NOMO-1 treated with dmso at 0.1 percent for 144 hours (cell line): ENCODE data around the gene CNNM1.

Experiments used
- DNase-seq: peaks from one replicate; lab custom pipeline; 2025; ENCODE audit not compliant: unreplicated experiment; lab: John Stamatoyannopoulos, UW

The CNNM1 gene

DNA sequence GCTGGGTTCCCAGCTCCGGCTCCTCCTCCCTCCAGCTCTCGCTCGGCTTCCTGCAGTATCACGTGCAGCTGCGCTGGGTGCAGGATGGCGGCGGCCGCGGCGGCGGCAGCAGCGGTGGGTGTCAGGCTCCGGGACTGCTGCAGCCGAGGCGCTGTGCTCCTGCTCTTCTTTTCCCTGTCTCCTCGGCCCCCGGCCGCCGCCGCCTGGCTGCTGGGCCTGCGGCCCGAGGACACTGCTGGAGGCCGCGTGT is at the start of gene CNNM1:
TSS of gene CNNM1 (plus strand) at position 53 of the 250 bp plus-strand sequence. CDS start at position 85, 32 bp downstream.
- DNase-seq, result no peak

DNA sequence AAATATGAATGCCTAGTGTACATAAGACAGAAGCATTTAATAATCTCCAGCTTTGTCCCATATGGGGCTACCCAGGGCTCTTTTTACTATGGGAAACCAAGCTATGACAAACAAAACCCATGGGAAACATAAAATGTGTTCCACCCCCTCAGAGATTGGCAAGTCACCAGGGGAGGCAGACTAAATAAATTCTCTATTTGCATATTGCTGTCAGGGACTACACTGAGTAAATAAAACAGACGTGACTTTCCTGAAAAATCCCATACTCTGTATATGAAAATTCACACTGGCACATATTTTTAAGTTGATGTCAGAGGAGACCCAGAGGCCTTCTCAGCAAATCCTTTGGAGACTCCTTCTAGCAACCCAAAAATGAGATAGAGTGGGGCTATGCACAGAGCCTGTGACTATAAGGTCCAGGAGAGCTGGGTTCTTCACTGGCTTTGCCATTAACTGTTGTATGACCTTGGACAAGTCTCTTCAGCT is 49.5 kb upstream of the CNNM1 start:
- no peak for DNase-seq

DNA sequence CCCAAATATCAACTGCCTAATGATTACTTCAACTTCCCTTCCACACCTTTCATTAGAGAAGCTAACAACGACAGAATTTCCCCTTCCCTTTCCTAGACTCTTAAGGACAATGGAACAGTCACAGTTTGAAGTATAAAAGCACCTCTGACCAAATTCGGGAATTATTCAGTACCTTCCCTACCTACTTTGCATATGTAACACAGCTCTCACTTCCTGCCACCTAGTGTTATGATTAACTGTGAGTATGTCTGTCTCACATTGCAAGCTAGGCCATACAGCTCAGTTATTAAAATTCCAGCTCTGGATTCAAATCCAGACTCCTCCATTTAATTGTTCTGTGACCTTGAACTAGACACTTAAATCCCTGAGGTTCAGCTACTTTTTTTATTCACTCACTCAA is 48.7 kb upstream of the CNNM1 start:
- no peak for DNase-seq

DNA sequence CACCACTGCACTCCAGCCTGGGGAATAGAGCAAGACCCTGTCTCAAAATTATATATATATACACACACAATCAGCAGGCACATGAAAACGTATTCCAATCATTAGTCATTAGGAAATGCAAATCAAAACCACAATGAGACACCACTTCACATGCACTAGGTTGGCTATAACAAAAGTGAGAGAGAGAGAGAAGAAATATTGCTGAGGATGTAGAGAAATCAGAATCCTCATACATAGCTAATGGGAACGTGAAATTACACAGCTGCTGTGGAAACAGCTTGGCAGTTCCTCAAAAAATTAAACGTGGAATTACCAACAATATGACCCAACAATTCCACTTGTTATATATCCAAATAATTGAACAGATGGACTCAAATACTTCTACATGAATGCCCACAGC is 43.3 kb upstream of the CNNM1 start:
- no peak for DNase-seq

DNA sequence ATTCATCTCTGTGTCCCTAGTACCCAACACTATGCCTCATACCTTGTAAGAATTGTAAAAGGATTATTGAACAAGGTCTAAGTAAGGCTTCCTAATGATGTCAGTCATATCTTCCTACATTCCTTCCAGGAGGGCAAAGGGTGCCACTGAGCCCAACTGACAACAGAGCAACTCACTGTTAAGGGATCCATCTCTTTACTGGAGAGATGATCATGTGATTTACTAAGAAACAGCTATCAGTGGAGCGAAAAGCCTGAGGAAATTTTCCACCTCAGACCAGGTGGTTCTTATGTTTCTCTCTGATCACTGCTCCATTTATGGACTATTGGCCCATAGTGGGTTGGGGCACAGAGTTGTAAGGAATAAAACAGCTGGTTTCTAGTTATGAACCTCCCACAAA is 38.9 kb upstream of the CNNM1 start:
- no peak for DNase-seq

DNA sequence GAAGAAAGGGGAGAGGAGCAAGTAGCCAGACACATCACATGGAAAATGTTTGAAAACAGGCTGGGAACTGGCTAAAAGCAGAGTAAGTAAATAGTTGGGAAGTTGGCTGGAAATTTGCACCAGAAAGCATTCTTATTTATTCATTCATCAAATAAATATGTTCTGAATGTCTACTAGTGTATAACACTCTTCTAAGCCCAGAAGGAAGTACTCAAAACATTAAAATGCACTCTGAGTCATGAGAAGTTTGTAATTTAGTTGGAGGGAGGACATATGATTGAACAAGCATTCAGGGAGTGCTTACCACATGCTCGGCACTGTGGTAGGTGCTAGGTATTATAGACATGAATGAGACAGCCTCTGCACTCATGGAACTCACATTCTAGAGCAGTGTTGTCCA is 37.0 kb upstream of the CNNM1 start:
- no peak for DNase-seq

DNA sequence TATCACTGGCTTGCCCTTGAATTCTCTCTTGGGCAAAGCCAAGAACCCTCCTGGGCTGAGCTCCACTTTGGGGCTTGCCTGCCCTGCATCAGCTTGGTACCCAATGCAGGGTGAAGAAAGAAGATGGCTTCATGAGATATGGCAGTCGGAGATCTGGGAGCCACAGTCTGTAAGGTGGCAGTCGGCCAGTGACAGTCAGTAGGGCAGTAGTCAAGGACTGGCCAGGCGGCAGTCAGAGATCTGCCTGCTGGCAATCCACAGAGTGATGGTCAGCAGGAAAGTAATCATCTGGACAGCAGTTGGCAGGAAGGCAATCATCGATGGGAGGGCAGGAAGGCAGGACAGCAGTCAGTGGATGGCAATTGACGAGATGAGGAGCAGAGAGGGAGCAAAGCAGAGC is 32.6 kb upstream of the CNNM1 start:
- DNase-seq, result no peak

DNA sequence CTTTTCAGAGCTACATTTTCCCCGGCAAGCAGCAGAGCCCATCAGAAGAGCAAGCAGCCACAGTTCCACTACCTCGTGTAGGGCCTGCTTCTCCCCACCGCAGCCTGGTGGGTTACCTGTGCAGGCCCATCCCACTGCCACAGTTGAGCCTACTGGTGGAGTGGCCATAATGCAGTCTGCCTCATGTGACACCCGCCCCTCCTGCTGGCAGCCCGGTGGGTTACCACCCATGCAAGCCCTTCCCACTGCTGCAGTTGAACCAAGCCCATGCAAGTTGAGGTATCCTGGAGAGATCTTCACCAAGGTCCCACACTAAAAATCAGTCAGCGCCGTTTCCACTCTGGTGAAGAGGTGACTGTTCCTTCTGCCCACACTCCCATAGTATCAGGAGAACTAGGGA is 32.1 kb upstream of the CNNM1 start:
- DNase-seq, result no peak

DNA sequence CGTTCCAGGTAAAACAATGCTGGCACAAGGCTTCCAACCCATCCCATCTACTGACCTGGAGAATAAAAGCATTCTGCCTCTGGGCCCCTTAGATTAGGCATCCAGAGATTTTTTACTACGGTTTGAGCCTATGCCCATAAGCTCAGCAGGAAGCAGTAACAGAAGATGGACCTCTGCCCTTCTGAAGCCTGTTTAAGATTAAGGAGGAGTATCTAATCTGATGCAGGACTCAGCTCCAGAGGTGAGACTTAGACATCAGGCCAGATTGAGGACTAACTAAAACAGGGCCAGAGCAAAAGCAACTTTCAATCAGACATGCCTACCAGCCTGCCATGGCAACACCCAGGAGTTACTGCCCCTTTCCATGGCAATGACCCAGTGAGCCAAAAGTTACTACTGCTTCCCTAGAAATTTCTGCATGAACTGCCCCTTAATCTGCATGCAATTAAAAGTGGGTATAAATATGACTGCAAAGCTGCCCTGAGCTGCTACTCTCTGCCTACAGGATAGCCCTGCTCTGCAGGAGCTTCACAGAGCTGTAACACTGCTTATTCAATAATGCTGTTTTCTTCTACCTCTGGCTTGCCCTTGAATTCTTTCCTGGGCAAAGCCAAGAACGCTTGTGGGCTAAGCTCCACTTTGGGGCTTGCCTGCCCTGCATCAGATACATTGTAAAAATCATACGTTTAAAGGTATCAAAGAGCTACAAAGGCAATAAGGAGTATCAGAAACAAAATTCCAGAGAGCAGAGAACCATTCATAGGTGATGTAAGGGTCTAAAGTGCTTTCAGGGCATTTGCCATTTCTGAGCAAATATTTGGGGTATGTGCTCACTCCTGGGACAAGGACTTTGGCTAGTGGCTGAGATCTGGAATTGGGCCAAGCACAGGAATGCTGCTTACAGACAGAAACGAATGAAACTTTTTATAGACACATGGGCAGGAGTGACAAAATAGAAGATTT is 25.0 kb upstream of the CNNM1 start:
- DNase-seq, result no peak

DNA sequence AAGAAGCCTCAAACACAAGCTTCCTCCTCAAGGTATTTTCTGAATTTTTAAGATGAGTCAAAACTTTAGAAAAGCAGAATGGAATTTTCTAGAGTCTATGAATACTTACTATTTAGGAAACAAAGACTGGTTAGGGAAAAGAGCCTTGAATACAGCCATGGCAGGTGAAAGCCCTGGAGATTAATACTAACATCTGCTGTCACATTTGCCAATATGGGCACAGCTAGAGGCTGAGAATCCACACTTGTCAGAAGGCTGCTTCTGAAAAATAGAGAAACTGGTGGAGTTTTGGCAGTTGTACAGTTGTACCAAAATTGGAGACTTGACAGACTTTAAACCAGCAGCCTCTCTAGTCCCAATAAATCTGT is 24.3 kb upstream of the CNNM1 start:
- DNase-seq, result no peak

DNA sequence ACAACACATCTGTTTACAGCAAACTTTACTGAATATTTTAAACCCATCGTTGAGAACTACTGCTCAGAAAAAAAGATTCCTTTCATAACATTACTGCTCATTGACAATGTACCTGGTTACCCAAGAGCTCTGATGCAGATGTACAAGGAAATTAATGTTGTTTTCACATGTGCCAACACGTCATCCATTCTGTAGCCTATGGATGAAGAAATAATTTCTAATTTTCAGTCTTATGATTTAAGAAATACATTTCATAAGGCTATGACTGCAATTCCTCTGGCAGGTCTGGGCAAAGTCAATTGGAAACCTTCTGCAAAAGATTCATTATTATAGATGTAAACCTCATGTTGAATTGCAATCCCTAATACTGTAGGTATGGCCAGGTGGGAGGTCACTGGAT is 16.7 kb upstream of the CNNM1 start:
- DNase-seq, result no peak

DNA sequence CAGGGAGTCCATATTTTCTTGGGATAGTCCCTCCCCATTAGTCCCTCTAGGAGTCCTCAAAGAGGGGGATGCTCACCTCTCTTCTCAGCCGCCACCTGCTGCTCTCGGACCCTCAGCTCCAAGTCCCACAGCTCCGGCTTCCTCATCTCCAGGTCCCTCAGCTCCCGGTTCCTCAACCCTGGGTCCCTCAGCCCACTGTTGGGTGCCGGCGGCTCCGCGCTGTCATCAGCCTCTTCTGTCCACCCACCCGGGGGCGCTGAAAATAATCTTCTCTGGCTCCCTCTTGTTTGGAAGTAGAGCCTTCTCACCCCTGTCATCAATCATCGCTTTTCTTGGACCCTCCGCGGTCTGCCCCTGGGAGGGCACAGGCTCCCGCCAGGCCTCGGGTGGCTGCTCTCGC is 13.3 kb upstream of the CNNM1 start:
- no peak for DNase-seq

DNA sequence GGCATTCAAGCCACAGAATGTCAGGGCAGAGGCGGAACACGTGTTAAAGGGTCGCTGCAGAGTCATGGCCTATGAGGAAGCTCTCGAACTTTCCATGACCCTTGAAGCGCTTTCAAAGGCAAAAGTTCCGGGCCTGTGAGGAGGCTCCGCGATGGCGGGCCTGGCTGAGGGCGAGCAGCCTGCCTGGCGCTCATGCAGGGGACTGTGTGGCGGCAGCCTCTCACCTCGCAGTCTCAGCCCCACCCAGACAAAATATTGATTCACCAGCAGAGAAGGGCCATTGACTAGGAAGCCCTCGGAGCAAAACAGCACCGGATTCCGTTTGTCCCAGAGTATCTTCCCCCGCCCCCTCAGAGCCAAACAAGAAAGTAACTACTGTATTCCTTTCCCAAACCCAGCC is 12.8 kb upstream of the CNNM1 start:
- DNase-seq, result no peak

DNA sequence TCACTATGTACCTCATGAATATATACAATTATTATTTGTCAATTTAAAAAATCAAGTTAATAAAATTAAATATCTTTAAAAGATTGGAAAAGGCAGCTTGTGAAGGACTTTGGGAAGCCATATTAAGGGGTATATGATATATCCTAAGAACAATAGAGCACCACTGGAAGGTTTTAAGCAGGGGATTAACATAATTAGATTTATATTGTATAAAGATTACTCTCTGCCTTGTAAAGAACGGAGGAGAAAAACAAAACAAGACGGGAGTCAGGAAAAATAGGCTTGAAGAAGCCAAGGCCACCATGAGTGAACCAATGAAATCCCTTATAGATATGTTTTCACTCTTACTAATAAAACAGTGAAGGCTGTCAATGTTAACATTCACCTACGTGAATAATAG is 11.1 kb upstream of the CNNM1 start:
- no peak for DNase-seq

DNA sequence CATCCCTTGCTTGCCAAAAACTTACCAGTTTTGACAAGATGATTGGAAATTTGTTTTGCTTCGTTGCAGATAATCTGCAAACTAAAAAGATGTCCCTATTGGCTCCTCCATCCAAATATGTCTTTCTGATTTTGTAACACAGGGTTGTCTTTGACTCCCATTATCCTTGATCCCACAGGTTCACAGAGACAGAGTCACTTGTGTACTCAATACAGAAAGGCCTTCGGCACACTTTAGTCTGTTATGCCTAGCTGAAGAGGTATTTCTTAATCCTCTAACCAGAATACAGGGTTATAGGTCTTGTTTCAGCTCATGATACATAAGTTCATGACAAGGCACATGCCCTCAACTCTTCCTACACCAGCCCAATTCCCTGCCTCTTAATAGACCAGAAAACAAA is 10.7 kb upstream of the CNNM1 start:
- DNase-seq, result no peak

DNA sequence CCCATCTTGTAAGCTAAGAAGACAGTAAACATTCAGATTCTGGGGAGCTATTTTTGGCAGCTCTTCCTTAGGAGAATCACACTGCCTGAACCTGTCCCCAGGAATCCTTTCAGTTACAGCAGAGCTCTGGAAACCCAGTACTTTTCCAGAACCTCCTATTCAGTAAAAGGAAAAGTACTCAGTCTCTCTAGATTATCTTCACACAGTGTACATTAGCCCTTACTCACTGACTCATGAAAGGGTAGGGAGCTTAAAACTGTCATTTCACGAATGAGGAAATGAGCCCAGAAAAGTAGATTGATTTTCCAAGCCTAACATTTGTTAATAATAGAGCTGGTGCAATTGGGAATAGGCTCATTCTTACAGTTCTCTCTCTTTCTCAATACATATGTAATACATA is 3.9 kb upstream of the CNNM1 start:
- DNase-seq, result no peak

DNA sequence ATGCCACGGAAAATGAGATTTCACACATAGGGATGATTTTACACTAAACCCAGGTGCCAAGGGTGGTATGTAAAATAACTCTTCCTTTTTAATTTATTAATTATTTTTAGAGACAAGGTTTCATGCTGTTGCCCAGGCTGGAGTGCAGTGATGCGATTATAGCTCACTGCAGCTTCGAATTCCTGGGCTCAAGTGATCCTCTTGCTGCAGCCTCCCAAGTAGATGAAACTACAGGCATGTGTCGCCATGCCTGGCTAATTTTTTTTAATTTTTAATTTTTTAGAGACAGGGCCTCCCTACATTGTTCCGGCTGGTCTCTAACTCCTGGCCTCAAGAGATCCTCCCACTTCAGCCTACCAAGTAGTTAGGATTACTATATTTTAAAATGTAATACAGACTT is 2.3 kb upstream of the CNNM1 start:
- DNase-seq, result no peak

DNA sequence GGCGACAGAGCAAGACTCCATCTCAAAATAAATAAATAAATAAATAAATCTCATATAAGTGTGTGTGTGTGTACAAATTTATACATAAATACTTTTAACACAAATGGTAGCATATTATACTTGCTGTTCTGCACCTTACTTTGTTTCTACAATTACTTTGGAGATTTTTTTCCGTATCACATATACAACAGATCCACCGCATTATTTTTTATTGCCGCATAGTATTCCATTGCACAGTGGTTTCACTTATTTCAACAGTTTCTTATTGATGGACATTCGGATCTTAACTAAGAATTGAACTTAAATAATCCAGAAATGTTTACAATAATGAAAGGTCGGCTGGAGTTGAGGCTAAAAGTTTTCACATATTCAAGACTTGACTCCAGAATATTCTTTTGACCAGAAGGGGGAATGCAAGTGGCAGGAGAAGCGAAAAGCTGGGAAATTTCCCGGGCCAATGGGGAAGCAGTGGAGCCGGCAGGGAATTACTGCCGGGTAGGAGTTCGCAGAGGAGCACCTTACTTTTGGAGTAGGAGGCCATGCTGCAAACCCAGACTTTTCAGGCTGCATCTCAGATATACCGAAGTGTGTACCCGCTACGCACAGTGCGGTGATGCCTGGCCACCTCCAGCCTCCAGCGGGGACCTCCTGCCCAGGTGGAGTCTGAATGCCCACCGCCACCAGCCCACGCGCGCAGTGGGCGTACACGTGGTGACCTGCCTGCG is 415 bp upstream of the CNNM1 start:
- DNase-seq, result no peak

DNA sequence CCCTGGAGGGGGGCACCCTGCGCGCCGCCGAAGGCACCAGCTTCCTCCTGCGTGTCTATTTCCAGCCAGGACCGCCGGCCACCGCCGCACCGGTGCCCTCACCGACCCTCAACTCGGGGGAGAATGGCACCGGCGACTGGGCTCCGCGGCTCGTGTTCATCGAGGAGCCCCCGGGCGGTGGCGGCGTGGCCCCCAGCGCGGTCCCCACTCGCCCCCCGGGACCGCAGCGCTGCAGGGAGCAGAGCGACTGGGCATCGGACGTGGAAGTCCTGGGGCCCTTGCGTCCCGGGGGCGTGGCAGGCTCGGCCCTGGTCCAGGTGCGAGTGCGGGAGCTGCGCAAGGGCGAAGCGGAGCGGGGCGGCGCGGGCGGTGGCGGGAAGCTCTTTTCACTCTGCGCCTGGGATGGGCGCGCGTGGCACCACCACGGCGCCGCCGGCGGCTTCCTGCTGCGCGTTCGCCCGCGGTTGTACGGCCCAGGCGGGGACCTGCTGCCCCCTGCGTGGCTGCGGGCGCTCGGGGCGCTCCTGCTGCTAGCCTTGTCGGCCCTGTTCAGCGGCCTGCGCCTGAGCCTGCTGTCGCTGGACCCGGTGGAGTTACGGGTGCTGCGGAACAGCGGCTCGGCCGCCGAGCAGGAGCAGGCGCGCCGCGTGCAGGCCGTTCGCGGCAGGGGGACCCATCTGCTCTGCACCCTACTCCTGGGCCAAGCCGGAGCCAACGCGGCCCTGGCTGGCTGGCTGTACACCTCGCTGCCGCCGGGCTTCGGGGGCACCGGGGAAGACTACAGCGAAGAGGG is 594 bp downstream of the CNNM1 start:
- no peak for DNase-seq

DNA sequence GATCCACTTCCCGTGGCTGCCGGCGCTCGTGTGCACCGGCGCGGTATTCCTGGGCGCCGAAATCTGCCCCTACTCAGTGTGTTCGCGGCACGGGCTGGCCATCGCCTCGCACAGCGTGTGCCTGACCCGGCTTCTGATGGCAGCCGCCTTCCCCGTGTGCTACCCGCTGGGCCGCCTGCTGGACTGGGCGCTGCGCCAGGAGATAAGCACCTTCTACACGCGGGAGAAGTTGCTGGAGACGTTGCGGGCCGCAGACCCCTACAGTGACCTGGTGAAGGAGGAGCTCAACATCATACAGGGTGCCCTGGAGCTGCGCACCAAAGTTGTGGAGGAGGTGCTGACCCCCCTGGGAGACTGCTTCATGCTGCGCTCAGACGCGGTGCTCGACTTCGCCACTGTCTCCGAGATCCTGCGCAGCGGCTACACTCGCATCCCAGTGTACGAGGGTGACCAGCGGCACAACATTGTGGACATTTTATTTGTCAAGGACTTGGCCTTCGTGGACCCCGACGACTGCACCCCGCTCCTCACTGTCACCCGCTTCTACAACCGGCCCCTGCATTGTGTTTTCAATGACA is 1.3 kb downstream of the CNNM1 start:
- DNase-seq, result no peak

DNA sequence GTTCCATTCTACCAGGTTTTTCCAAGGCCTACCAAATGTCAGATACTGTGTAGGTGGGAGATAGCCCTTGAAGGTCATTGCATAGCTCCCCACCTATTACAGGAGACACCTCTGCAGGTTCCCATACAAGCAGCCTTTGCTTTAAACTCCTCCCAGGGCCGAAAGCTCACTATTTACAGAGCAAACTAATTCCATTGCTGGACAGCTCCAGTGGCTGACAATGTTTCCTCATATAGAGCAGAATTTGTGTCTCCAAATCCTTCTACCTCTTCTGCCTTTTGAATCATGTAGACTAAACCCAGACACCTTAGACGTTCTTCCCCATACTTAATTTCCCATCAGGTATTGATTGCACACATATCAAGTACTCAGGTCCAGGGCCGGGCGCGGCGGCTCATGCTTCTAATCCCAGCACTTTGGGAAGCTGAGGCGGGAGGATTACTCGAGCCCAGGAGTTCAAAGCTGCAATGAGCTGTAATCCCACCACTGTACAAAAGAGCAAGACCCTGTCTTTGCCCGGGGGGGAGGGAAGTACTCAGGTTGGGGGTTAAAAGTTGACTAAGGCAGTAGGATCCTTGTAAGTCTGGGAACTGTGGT is 2.1 kb downstream of the CNNM1 start:
- no peak for DNase-seq
